Right lobe of liver (tissue), 6 donors: Measurements from ENCODE around the gene BTBD16. TPM values are rescaled to one million over a fixed set of nuclear protein-coding genes. Genes with fewer than 3 reads are reported as not detected.

Experiments
- ATAC-seq, 4 donors: fragments of 200-7000 bp; cut with Tn5 transposase; one replicate each; pipeline ENCODE4 v1.9.1; 2020; ENCODE audit warnings: mild to moderate bottlenecking in 4 of 4, moderate library complexity in 4 of 4
- DNase-seq, 3 donors: peaks; one replicate each; pipeline ENCODE4 v3.0.0-alpha.2; 2020
- H3K27ac ChIP-seq, 3 donors: fragments of 200-600 bp; one replicate each; pipeline ENCODE4 v1.8.0; 2022
- H3K27me3 ChIP-seq, 2 donors: fragments of 200-600 bp; one replicate each; pipeline ENCODE4 v1.8.0; 2022
- H3K36me3 ChIP-seq, 4 donors: fragments of 200-600 bp; sonication (generic) in 1 of 4; one replicate each; pipeline versions ENCODE4 v1.5.1 to v1.8.0; 2017 to 2022; ENCODE audit warnings: control low read depth in 1 of 4
- H3K4me1 ChIP-seq, 4 donors: fragments of 200-600 bp; sonication (generic) in 1 of 4; one replicate each; pipeline versions ENCODE4 v1.5.1 to v1.8.0; 2017 to 2022; ENCODE audit warnings: control low read depth in 1 of 4
- H3K4me3 ChIP-seq, 3 donors: fragments of 200-600 bp; one replicate each; pipeline ENCODE4 v1.8.0; 2022
- H3K9me3 ChIP-seq, 4 donors: fragments of 200-600 bp; sonication (generic) in 1 of 4; one replicate each; pipeline versions ENCODE4 v1.5.1 to v1.8.0; 2017 to 2022; ENCODE audit warnings: control low read depth in 1 of 4
- POLR2A ChIP-seq: fragments of 450-650 bp; IDR thresholded peaks from one replicate; pipeline ENCODE4 v1.6.1; 2017; ENCODE audit warnings: antibody characterized with exemption, mild to moderate bottlenecking
- WGBS: methylation state at CpG from one replicate; pipeline ENCODE4 v1.1.6; 2018; ENCODE audit warnings: low coverage, low lambda C conversion rate; ENCODE audit not compliant: insufficient coverage; ENCODE audit errors: missing lambda C conversion rate; 5-methylcytosine and 5-hydroxymethylcytosine counted together
- intact Hi-C, 2 donors: fragments of 100-400 bp; cut with DNase I; formaldehyde crosslinking; loops; one replicate each; pipeline versions ENCODE4 v1.11.2 to v1.14.1; 2022
- total RNA-seq, 6 experiments: library from RNA; depleted of rRNA in 2 of 6; stranded (reverse); fragments of >200 nt in 2 of 6; fragmentation: NEBNext Ultra II Directional in 3 of 6; extraction: Animal tissue kit (Norgen Biotek cat#: 25700) in 3 of 6; gene quantifications; one replicate each; pipeline versions ENCODE4 v1.1.0 to v1.2.4, GENCODE V29; 2016 to 2023
- TF ChIP-seq, protein P1 (sequence below), 4 donors: fragments of 200-600 bp in 3 of 4; fragments of 450-650 bp in 1 of 4; IDR thresholded peaks; one replicate each; pipeline versions ENCODE4 v1.5.1 to v1.8.0; 2016 to 2022; ENCODE audit warnings: antibody characterized with exemption in 4 of 4, mild to moderate bottlenecking in 2 of 4
- donor health status: DM: no; HTN: yes; CAD: no.
- donor health status: DM: no; HTN: no; CAD: no.
- donor health status: DM: no; HTN: no; CAD: no.
- donor health status: DM: no; HTN: yes; CAD: no.
- donor health status: DM: no; HTN: yes; CAD: no.

The BTBD16 gene
- total RNA-seq, 6 experiments from 2014 or later = 0.98 to 3.0 (median 2.0) TPM

DNA sequence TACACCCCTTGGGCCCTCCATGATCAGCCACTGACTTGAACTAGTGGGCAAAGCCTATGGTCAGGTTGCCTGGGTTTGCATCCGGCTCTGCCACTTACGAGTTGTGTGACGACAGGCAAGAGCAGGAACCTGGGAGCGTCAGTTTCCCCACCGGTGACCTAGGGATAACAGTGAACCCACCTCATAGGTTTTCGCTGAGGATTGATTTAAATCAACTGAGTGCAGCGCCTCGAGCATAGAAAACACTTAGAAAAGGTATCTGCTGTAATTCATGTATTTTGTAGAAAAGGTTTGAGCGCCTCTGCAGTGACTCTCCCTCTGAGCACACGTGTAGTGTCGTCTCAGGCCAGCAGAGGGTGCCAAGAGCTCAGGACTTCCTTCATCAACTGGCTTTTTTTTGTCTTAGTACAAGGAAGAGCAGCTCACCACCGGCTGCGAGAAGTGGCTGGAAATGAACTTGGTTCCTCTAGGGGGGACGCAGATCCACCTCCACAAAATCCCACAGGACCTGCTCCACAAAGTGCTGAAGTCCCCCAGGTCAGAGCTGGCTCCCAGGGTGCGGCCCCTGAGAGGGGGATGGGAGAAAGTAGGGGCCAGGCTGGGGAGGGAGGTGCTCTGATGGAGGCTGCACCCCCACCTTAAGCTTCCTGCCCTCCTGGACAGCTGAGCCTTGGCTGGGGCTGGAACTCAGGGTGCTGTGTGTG, 27.7 kb downstream of the BTBD16 start:
- 6% methylated on average over 11 of the region's 15 CpGs for WGBS
- Histone ChIP-seq H3K4me1 (peaks cover 0 to 19% (median 6%) of the 10 kb centered on the region in 4 donors), H3K9me3 (no peaks in the 10 kb centered on the region), H3K4me3 (peak overlapping the region; percentile 25 to 47 (median 40)), H3K36me3 (no peaks in the 10 kb centered on the region), H3K27me3 (no peaks in the 10 kb centered on the region), H3K27ac (peak overlapping the region; percentile 12 to 84 (median 44))
- intact Hi-C loops = loop anchor here in 1 of 2 donors (10.0 kb wide), 2 partner anchors 136 to 266 kb away; partner anchors contain the start of gene DMBT1
- ATAC-seq = peak; percentile 89 to 93 (median 92)
- TF ChIP-seq, protein P1, sequence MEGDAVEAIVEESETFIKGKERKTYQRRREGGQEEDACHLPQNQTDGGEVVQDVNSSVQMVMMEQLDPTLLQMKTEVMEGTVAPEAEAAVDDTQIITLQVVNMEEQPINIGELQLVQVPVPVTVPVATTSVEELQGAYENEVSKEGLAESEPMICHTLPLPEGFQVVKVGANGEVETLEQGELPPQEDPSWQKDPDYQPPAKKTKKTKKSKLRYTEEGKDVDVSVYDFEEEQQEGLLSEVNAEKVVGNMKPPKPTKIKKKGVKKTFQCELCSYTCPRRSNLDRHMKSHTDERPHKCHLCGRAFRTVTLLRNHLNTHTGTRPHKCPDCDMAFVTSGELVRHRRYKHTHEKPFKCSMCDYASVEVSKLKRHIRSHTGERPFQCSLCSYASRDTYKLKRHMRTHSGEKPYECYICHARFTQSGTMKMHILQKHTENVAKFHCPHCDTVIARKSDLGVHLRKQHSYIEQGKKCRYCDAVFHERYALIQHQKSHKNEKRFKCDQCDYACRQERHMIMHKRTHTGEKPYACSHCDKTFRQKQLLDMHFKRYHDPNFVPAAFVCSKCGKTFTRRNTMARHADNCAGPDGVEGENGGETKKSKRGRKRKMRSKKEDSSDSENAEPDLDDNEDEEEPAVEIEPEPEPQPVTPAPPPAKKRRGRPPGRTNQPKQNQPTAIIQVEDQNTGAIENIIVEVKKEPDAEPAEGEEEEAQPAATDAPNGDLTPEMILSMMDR (IDR thresholded peaks at IDR 0.05) = peak; percentile 85 to 96 (median 88)
- peak; percentile 35 for TF ChIP-seq POLR2A
- DNase-seq = peak; percentile 69 to 71 (median 70)

DNA sequence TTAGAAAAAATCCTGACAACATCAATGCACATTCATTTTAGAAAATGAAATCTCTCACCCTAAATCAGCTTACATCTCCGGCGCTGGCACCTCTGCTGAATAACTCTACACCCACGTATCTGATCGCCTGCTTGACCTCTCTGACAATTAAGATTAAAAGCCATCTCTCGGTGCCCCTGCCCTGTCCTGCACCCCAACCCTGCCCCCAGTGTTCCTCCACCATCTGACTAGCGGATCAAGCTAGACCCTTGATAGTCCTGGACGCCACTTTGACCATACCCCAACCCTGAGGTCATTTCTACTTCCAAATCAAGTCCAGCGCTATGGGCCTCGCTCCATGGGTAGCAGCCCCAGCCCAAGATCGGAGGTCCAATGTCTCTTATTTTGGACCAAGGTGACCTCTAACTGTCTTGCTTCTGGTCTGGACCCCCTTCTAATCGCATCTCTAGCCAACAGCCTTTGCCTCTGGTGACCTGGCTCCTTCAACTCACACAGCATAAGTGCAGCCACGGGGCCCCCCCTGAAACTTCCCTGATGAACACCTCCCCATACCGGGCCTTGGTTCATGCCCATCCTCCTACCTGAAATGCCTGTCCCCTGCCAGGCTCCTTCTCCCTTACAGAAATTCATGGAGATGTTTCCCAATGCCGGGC, 28.5 kb downstream of the BTBD16 start:
- DNase-seq = no peak
- Histone ChIP-seq H3K4me1 (peaks cover 0 to 23% (median 6%) of the 10 kb centered on the region in 4 donors), H3K27me3 (no peaks in the 10 kb centered on the region), H3K36me3 (no peaks in the 10 kb centered on the region), H3K9me3 (no peaks in the 10 kb centered on the region), H3K27ac (peak overlapping the region; percentile 12 to 84 (median 44)), H3K4me3 (no peak overlapping the region)
- 94% methylated on average over 11 of the region's 14 CpGs for WGBS
- no peak for ATAC-seq
- TF ChIP-seq POLR2A = no peak
- TF ChIP-seq, protein P1 (IDR thresholded peaks at IDR 0.05) = no peak
- intact Hi-C loops = loop anchor here in 1 of 2 donors (10.0 kb wide), 2 partner anchors 135 to 265 kb away; partner anchors contain the start of gene DMBT1

DNA sequence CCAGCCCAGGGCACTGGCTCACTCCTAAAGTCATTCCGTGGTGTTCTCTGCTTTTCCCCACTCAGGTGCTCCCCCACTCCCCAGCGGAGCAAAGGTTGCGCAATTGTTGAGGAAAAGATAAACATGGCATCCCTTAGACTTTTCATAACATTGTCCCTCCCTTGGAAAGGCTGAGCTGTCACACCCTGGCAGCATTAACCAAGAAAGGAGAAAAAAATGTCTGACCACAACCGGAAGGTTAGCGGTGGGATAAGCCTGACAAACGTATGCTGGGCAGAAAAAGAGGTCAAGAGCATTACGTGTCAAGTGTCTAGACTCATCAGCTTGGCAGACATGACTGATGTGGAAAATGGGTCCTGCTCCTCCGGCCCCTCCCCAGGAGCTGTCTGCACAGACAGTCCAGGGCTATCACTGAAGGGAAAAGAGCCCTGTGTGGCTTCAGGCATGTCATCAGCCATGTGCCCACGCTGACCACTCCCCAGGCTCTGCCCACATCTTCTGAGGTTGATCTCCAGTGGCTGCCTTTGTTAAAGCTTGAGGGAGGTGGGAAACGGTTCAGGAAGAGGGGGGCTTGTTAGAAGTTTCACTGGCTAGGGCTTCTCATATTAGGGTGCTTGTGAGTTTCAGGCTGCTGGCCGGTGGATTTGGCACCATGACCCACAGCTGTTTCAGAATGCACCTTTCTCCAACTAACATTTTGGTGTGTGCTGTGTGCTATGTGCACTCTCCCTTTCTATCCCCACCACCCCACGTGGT, 30.1 kb downstream of the BTBD16 start:
- Histone ChIP-seq H3K4me1 (peaks cover 0 to 27% (median 6%) of the 10 kb centered on the region in 4 donors), H3K27ac (peak overlapping the region; percentile 37 to 65 (median 53)), H3K36me3 (no peaks in the 10 kb centered on the region), H3K27me3 (no peaks in the 10 kb centered on the region), H3K4me3 (no peak overlapping the region), H3K9me3 (no peaks in the 10 kb centered on the region)
- intact Hi-C loops = no loop called here
- DNase-seq = peak in 1 of 3 donors; percentile 55
- TF ChIP-seq, protein P1 (IDR thresholded peaks at IDR 0.05) = no peak
- no peak for TF ChIP-seq POLR2A
- WGBS = 31% methylated on average over 8 of the region's 12 CpGs
- peak; percentile 52 to 67 (median 58) for ATAC-seq

DNA sequence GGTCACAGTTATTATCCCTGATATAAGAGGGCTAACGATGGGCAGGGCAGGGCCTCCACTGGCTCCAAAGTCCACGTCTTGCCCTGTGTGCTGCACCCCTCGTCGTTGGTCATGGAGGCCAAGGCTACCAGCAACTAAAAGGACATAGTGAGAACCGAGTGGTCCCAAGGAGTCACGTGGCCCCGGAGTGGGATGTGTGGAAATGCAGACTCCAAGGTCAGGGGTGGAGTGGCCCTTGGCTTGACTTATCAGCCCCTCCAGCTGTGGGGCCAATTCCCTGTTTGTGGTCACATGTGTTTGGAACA, 30.7 kb downstream of the BTBD16 start:
- peak overlapping the region in 1 of 3 donors; percentile 65 for H3K27ac ChIP-seq
- no peak for ATAC-seq
- DNase-seq = no peak

More for the DNA sequence above, 30.7 kb downstream of the BTBD16 start:
- Histone ChIP-seq H3K9me3 (no peaks in the 10 kb centered on the region), H3K36me3 (no peaks in the 10 kb centered on the region), H3K27me3 (no peaks in the 10 kb centered on the region), H3K4me3 (no peak overlapping the region), H3K4me1 (peaks cover 0 to 27% (median 6%) of the 10 kb centered on the region in 4 donors)
- intact Hi-C loops = no loop called here
- 92% methylated on average over 4 of the region's 7 CpGs for WGBS
- TF ChIP-seq, protein P1 (IDR thresholded peaks at IDR 0.05) = no peak
- no peak for TF ChIP-seq POLR2A
